Liver (tissue), 9 donors: ENCODE data around the gene MPST. TPM values are rescaled to one million over a fixed set of nuclear protein-coding genes. Genes with fewer than 3 reads are reported as not detected.

Experiments used
- DNase-seq: peaks from one replicate; pipeline ENCODE4 v3.0.0-alpha.2; 2017; ENCODE audit warnings: low spot score
- H3K27ac ChIP-seq, 2 donors: one replicate each; pipeline ENCODE4 v1.7.0; 2013; ENCODE audit warnings: inconsistent platforms in 2 of 2, low read length in 2 of 2, control low read depth in 1 of 2, low read depth in 1 of 2, mild to moderate bottlenecking in 1 of 2
- H3K27me3 ChIP-seq, 4 donors: one replicate each; pipeline versions ENCODE4 v1.6.1 to v1.7.0; 2013; ENCODE audit warnings: low read length in 3 of 4, inconsistent platforms in 1 of 4, mild to moderate bottlenecking in 1 of 4, moderate library complexity in 1 of 4; ENCODE audit not compliant: control insufficient read depth in 4 of 4, insufficient read depth in 4 of 4
- H3K36me3 ChIP-seq, 4 donors: one replicate each; pipeline versions ENCODE4 v1.6.1 to v1.7.0; 2013; ENCODE audit warnings: low read length in 3 of 4, mild to moderate bottlenecking in 3 of 4, low read depth in 1 of 4, moderate library complexity in 1 of 4; ENCODE audit not compliant: control insufficient read depth in 4 of 4, insufficient read depth in 3 of 4
- H3K4me1 ChIP-seq, 4 donors: one replicate each; pipeline versions ENCODE4 v1.6.1 to v1.7.0; 2013; ENCODE audit warnings: low read length in 3 of 4, mild to moderate bottlenecking in 3 of 4, moderate library complexity in 1 of 4; ENCODE audit not compliant: control insufficient read depth in 4 of 4, insufficient read depth in 4 of 4
- H3K4me3 ChIP-seq, 3 donors: one replicate each; pipeline versions ENCODE4 v1.6.1 to v1.7.0; 2013; ENCODE audit warnings: low read length in 3 of 3, control low read depth in 1 of 3, low read depth in 1 of 3, mild to moderate bottlenecking in 1 of 3
- H3K9ac ChIP-seq, 2 donors: one replicate each; pipeline ENCODE4 v1.7.0; 2013; ENCODE audit warnings: low read length in 2 of 2, mild to moderate bottlenecking in 2 of 2, moderate library complexity in 2 of 2, control low read depth in 1 of 2, low read depth in 1 of 2
- H3K9me3 ChIP-seq, 4 donors: one replicate each; pipeline versions ENCODE4 v1.6.1 to v1.7.0; 2013; ENCODE audit warnings: low read length in 3 of 4; ENCODE audit not compliant: control insufficient read depth in 4 of 4
- ATF3 ChIP-seq: IDR thresholded peaks from 2 replicates; pipeline ENCODE4 v1.6.1; 2016; ENCODE audit warnings: antibody characterized with exemption
- CTCF ChIP-seq: fragments of 150-350 bp; IDR thresholded peaks from 2 replicates; pipeline ENCODE4 v1.5.1; 2017; ENCODE audit warnings: improper control_type of control experiment, low read depth, low read length; ENCODE audit not compliant: missing input control
- EGR1 ChIP-seq, 2 donors: IDR thresholded peaks; 2 replicates each; pipeline ENCODE4 v1.6.1; 2016 to 2018; ENCODE audit warnings: antibody characterized with exemption in 2 of 2, low read depth in 2 of 2
- FOXA1 ChIP-seq: IDR thresholded peaks from 2 replicates; pipeline ENCODE4 v1.6.1; 2016; ENCODE audit warnings: antibody characterized with exemption
- FOXA2 ChIP-seq: IDR thresholded peaks from 2 replicates; pipeline ENCODE4 v1.6.1; 2016; ENCODE audit warnings: antibody characterized with exemption
- GABPA ChIP-seq, 2 donors: IDR thresholded peaks in 1 of 2; conservative IDR thresholded peaks in 1 of 2; 2 replicates each; pipeline ENCODE4 v1.6.1; 2016; ENCODE audit warnings: antibody characterized with exemption in 2 of 2, mild to moderate bottlenecking in 1 of 2, moderate library complexity in 1 of 2
- HNF4A ChIP-seq, 2 donors: conservative IDR thresholded peaks; 2 replicates each; pipeline ENCODE4 v1.6.1; 2016; ENCODE audit warnings: antibody characterized with exemption in 2 of 2, mild to moderate bottlenecking in 2 of 2
- HNF4G ChIP-seq: IDR thresholded peaks from 2 replicates; pipeline ENCODE4 v1.6.1; 2016; ENCODE audit warnings: antibody characterized with exemption
- JUND ChIP-seq, 2 donors: IDR thresholded peaks; 2 replicates each; pipeline ENCODE4 v1.6.1; 2016; ENCODE audit warnings: antibody characterized with exemption in 2 of 2
- NR2F2 ChIP-seq: IDR thresholded peaks from 2 replicates; pipeline ENCODE4 v1.6.1; 2016; ENCODE audit warnings: antibody characterized with exemption
- RAD21 ChIP-seq, 2 donors: IDR thresholded peaks; 2 replicates each; pipeline ENCODE4 v1.6.1; 2016; ENCODE audit warnings: antibody characterized with exemption in 2 of 2, mild to moderate bottlenecking in 2 of 2
- RXRA ChIP-seq, 2 donors: IDR thresholded peaks; 2 replicates each; pipeline ENCODE4 v1.6.1; 2017 to 2018; ENCODE audit warnings: antibody characterized with exemption in 2 of 2, mild to moderate bottlenecking in 1 of 2
- SP1 ChIP-seq: IDR thresholded peaks from 2 replicates; pipeline ENCODE4 v1.6.1; 2018; ENCODE audit warnings: antibody characterized with exemption, mild to moderate bottlenecking
- TAF1 ChIP-seq: conservative IDR thresholded peaks from 2 replicates; pipeline ENCODE4 v1.6.1; 2016; ENCODE audit warnings: antibody characterized with exemption, mild to moderate bottlenecking
- YY1 ChIP-seq: IDR thresholded peaks from 2 replicates; pipeline ENCODE4 v1.6.1; 2016; ENCODE audit warnings: antibody characterized with exemption, mild to moderate bottlenecking
- WGBS: extraction: QIAGEN DNeasy Blood & Tissue Kit; methylation state at CpG from one replicate; pipeline ENCODE4 v1.1.7; 2013; 5-methylcytosine and 5-hydroxymethylcytosine counted together
- polyA plus RNA-seq, 2 donors: library from polyadenylated mRNA; stranded (reverse) in 1 of 2; unstranded in 1 of 2; fragments of 200-250 nt in 1 of 2; fragments of >200 nt in 1 of 2; fragmentation: Nextera tagmentation in 1 of 2; extraction: Ambion mirVana in 1 of 2; gene quantifications; one replicate each; pipeline versions ENCODE4 v1.2.1 to v1.2.3, GENCODE V29; 2013 to 2015
- total RNA-seq, 2 donors: library from RNA; depleted of rRNA; stranded (reverse); fragments of >200 nt; gene quantifications; one replicate each; pipeline ENCODE4 v1.2.3, GENCODE V29; 2014
- TF ChIP-seq, protein P1 (sequence below): IDR thresholded peaks from 2 replicates; pipeline ENCODE4 v1.6.1; 2016; ENCODE audit warnings: antibody characterized with exemption
- TF ChIP-seq, protein P2 (sequence below): IDR thresholded peaks from 2 replicates; pipeline ENCODE4 v1.6.1; 2016; ENCODE audit warnings: antibody characterized with exemption
- donor health status: healthy.
- donor health status: healthy.
- donor health status: healthy.
- donor health status: healthy.
- donor health status: healthy.

MPST gene
- total and polyA plus RNA-seq, 4 donors = 124 to 277 (median 199) TPM

GRCh38 chr22:36991206-36991605, 28.3 kb upstream of the MPST start:
- Histone ChIP-seq H3K4me3 (no peak overlapping the region), H3K9me3 (peaks cover 0 to 5% (median 2%) of the 10 kb centered on the region in 4 donors), H3K36me3 (no peaks in the 10 kb centered on the region), H3K9ac (no peak overlapping the region), H3K27ac (no peak overlapping the region), H3K4me1 (no peaks in the 10 kb centered on the region), H3K27me3 (peaks cover 0 to 3% (median 0%) of the 10 kb centered on the region in 4 donors)
- DNase-seq = no peak
- TF ChIP-seq, protein P1, sequence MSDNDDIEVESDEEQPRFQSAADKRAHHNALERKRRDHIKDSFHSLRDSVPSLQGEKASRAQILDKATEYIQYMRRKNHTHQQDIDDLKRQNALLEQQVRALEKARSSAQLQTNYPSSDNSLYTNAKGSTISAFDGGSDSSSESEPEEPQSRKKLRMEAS = no peak
- TF ChIP-seq HNF4G (no peak), RXRA (IDR thresholded peaks at IDR 0.05) (no peak), NR2F2 (no peak), TAF1 (no peak), EGR1 (IDR thresholded peaks at IDR 0.05; ENCODE audit: low read depth in 2 of 2) (no peak)
- WGBS = 72% methylated on average over 6 of the region's 6 CpGs

GRCh38 chr22:36997746-36998145, 21.8 kb upstream of the MPST start:
- Histone ChIP-seq H3K9ac (no peak overlapping the region), H3K27me3 (no peaks in the 10 kb centered on the region), H3K4me1 (no peaks in the 10 kb centered on the region), H3K36me3 (no peaks in the 10 kb centered on the region), H3K4me3 (no peak overlapping the region), H3K27ac (no peak overlapping the region), H3K9me3 (no peaks in the 10 kb centered on the region)
- TF ChIP-seq SP1 = no peak
- TF ChIP-seq FOXA2 = no peak
- TF ChIP-seq, protein P2, sequence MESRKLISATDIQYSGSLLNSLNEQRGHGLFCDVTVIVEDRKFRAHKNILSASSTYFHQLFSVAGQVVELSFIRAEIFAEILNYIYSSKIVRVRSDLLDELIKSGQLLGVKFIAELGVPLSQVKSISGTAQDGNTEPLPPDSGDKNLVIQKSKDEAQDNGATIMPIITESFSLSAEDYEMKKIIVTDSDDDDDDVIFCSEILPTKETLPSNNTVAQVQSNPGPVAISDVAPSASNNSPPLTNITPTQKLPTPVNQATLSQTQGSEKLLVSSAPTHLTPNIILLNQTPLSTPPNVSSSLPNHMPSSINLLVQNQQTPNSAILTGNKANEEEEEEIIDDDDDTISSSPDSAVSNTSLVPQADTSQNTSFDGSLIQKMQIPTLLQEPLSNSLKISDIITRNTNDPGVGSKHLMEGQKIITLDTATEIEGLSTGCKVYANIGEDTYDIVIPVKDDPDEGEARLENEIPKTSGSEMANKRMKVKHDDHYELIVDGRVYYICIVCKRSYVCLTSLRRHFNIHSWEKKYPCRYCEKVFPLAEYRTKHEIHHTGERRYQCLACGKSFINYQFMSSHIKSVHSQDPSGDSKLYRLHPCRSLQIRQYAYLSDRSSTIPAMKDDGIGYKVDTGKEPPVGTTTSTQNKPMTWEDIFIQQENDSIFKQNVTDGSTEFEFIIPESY = no peak
- TF ChIP-seq ATF3 = no peak
- no peak for TF ChIP-seq GABPA (IDR thresholded peaks at IDR 0.05 in 1 of 2, conservative IDR thresholded peaks at IDR 0.05 in 1 of 2)
- TF ChIP-seq, protein P1 = no peak
- TF ChIP-seq TAF1 = no peak
- no peak for TF ChIP-seq YY1
- no peak for TF ChIP-seq JUND (IDR thresholded peaks at IDR 0.05)
- no peak for DNase-seq
- WGBS = 87% methylated on average over 2 of the region's 2 CpGs

- no peaks in the 10 kb centered on the region for H3K36me3 ChIP-seq
- no peaks in the 10 kb centered on the region for H3K4me1 ChIP-seq
- H3K4me3 ChIP-seq = no peak overlapping the region
- no peak overlapping the region for H3K27ac ChIP-seq
- no peaks in the 10 kb centered on the region for H3K9me3 ChIP-seq
- DNase-seq = peak; percentile 32
- no peak overlapping the region for H3K9ac ChIP-seq
- WGBS = 93% methylated on average over 9 of the region's 9 CpGs
- no peaks in the 10 kb centered on the region for H3K27me3 ChIP-seq
- TF ChIP-seq JUND (IDR thresholded peaks at IDR 0.05) = no peak
- TF ChIP-seq GABPA (IDR thresholded peaks at IDR 0.05 in 1 of 2, conservative IDR thresholded peaks at IDR 0.05 in 1 of 2) = no peak
- no peak for TF ChIP-seq TAF1
- TF ChIP-seq, protein P1 = no peak
- TF ChIP-seq ATF3 = no peak
- no peak for TF ChIP-seq NR2F2
- no peak for TF ChIP-seq SP1
- no peak for TF ChIP-seq YY1
- TF ChIP-seq FOXA1 = no peak
- no peak for TF ChIP-seq HNF4A (conservative IDR thresholded peaks at IDR 0.05)
- no peak for TF ChIP-seq EGR1 (IDR thresholded peaks at IDR 0.05; ENCODE audit: low read depth in 2 of 2)
- TF ChIP-seq FOXA2 = no peak
- TF ChIP-seq RAD21 (IDR thresholded peaks at IDR 0.05) = no peak
- no peak for TF ChIP-seq HNF4G
- TF ChIP-seq CTCF = no peak
These were observed 20.8 kb upstream of the MPST start for GRCh38 chr22:36998620-36999351.
